IMR-90 (cell line): ENCODE data around the gene ASB1. TPM values are rescaled to one million over a fixed set of nuclear protein-coding genes. Genes with fewer than 3 reads are reported as not detected.

Experiments used
- ATAC-seq: fragments of 200-7000 bp; cut with Tn5 transposase; 2 replicates; pipeline ENCODE4 v1.9.1; 2020; ENCODE audit warnings: low read depth, mild to moderate bottlenecking, moderate library complexity
- BruUV-seq: library from RNA; stranded (reverse); fragments of 400-500 nt; replicated peaks from 2 replicates; lab custom pipeline; 2021; lab: Mats Ljungman, UMichigan
- CTCF ChIA-PET: fragments of 300-600 bp; formaldehyde crosslinking; extraction: SDS; loops from one replicate; lab custom pipeline; 2021; ENCODE audit warnings: antibody characterized with exemption; lab: Yijun Ruan, JAX
- POLR2A ChIA-PET: fragments of 300-600 bp; sonication (Branson Sonifier 250); formaldehyde crosslinking; loops from one replicate; lab custom pipeline; 2022; ENCODE audit warnings: antibody characterized with exemption; ENCODE audit not compliant: unreplicated experiment; lab: Charles Lee
- DNase-seq: peaks from one replicate; pipeline ENCODE4 v3.0.0; 2013
- H2AFZ ChIP-seq: replicated peaks from 2 replicates; pipeline ENCODE3; 2013; ENCODE audit warnings: low read length, mild to moderate bottlenecking; ENCODE audit not compliant: poor library complexity
- H2AK5ac ChIP-seq: 2 replicates; pipeline ENCODE4 v1.6.1; 2013; ENCODE audit warnings: low read depth, low read length, inconsistent platforms
- H2AK9ac ChIP-seq: replicated peaks from 2 replicates; pipeline ENCODE3; 2013; ENCODE audit warnings: mild to moderate bottlenecking, low read depth, low read length, moderate library complexity; ENCODE audit not compliant: poor library complexity
- H2BK120ac ChIP-seq: 2 replicates; pipeline ENCODE4 v1.6.1; 2013; ENCODE audit warnings: low read depth, low read length, inconsistent platforms
- H2BK15ac ChIP-seq: 3 replicates; pipeline ENCODE4 v1.6.1; 2013; ENCODE audit warnings: low read depth, low read length, inconsistent platforms
- H2BK20ac ChIP-seq: 2 replicates; pipeline ENCODE4 v1.6.1; 2013; ENCODE audit warnings: low read depth, mild to moderate bottlenecking, inconsistent platforms, low read length, moderate library complexity
- H2BK5ac ChIP-seq: 2 replicates; pipeline ENCODE4 v1.6.1; 2013; ENCODE audit warnings: mild to moderate bottlenecking, low read depth, low read length, inconsistent platforms; ENCODE audit not compliant: poor library complexity, severe bottlenecking
- H3K14ac ChIP-seq: replicated peaks from 2 replicates; pipeline ENCODE4 v1.6.1; 2013; ENCODE audit warnings: low read depth, low read length, inconsistent platforms
- H3K18ac ChIP-seq: 2 replicates; pipeline ENCODE4 v1.6.1; 2013; ENCODE audit warnings: low read depth, low read length, control low read depth
- H3K23ac ChIP-seq: 2 replicates; pipeline ENCODE4 v1.6.1; 2013; ENCODE audit warnings: low read depth, low read length, inconsistent platforms
- H3K27ac ChIP-seq: 2 replicates; pipeline ENCODE4 v1.5.1; 2013; ENCODE audit warnings: mild to moderate bottlenecking, control low read depth, low read length; ENCODE audit not compliant: insufficient read depth
- H3K27me3 ChIP-seq: 2 replicates; pipeline ENCODE4 v1.6.1; 2013; ENCODE audit warnings: low read length; ENCODE audit not compliant: control insufficient read depth, insufficient read depth
- H3K36me3 ChIP-seq: 2 replicates; pipeline ENCODE4 v1.6.1; 2013; ENCODE audit warnings: low read length, mixed read lengths; ENCODE audit not compliant: control insufficient read depth, insufficient read depth
- H3K4ac ChIP-seq: 2 replicates; pipeline ENCODE4 v1.6.1; 2013; ENCODE audit warnings: low read depth, low read length, inconsistent platforms
- H3K4me1 ChIP-seq: 2 replicates; pipeline ENCODE4 v1.6.1; 2013; ENCODE audit warnings: low read length, mixed read lengths; ENCODE audit not compliant: control insufficient read depth, insufficient read depth
- H3K4me2 ChIP-seq: 2 replicates; pipeline ENCODE4 v1.6.1; 2013; ENCODE audit warnings: low read depth, mild to moderate bottlenecking, control low read depth, low read length, moderate library complexity
- H3K4me3 ChIP-seq: 2 replicates; pipeline ENCODE4 v1.5.1; 2013; ENCODE audit warnings: low read depth, mild to moderate bottlenecking, control low read depth, low read length, moderate library complexity; ENCODE audit not compliant: insufficient read depth
- H3K56ac ChIP-seq: 2 replicates; pipeline ENCODE4 v1.6.1; 2013; ENCODE audit warnings: low read length, inconsistent platforms; ENCODE audit not compliant: insufficient read depth; ENCODE audit errors: extremely low read depth
- H3K79me1 ChIP-seq, 2 experiments: 2 replicates each; pipeline ENCODE4 v1.6.1; 2013; ENCODE audit warnings: low read length in 2 of 2, inconsistent platforms in 1 of 2, low read depth in 1 of 2
- H3K9ac ChIP-seq: 2 replicates; pipeline ENCODE4 v1.6.1; 2013; ENCODE audit warnings: low read depth, low read length, control low read depth
- H3K9me1 ChIP-seq: 2 replicates; pipeline ENCODE4 v1.6.1; 2013; ENCODE audit warnings: low read length, inconsistent platforms; ENCODE audit not compliant: insufficient read depth
- H3K9me3 ChIP-seq: 2 replicates; pipeline ENCODE4 v1.6.1; 2013; ENCODE audit warnings: low read length; ENCODE audit not compliant: control insufficient read depth, insufficient read depth
- H4K20me1 ChIP-seq: 2 replicates; pipeline ENCODE4 v1.6.1; 2013; ENCODE audit warnings: low read length, inconsistent platforms; ENCODE audit not compliant: insufficient read depth
- H4K5ac ChIP-seq: 2 replicates; pipeline ENCODE4 v1.6.1; 2013; ENCODE audit warnings: mild to moderate bottlenecking, low read depth, low read length, control low read depth
- H4K8ac ChIP-seq, 2 experiments: 2 replicates each; pipeline ENCODE4 v1.6.1; 2013; ENCODE audit warnings: low read depth in 2 of 2, low read length in 2 of 2, control low read depth in 1 of 2, inconsistent platforms in 1 of 2
- H4K91ac ChIP-seq: 2 replicates; pipeline ENCODE4 v1.6.1; 2013; ENCODE audit warnings: low read depth, low read length, inconsistent platforms; ENCODE audit not compliant: insufficient read depth
- CHD1 ChIP-seq: IDR thresholded peaks from 2 replicates; pipeline ENCODE4 v1.6.1; 2012; ENCODE audit warnings: low read depth, low read length, improper control_type of control experiment
- MAFK ChIP-seq: IDR thresholded peaks from 2 replicates; pipeline ENCODE4 v1.6.1; 2012; ENCODE audit warnings: low read depth, low read length, improper control_type of control experiment
- MXI1 ChIP-seq: IDR thresholded peaks from 2 replicates; pipeline ENCODE4 v1.6.1; 2012; ENCODE audit warnings: low read depth, mild to moderate bottlenecking, low read length, moderate library complexity, borderline replicate concordance
- RFX5 ChIP-seq: IDR thresholded peaks from 2 replicates; pipeline ENCODE4 v1.8.0; 2012; ENCODE audit warnings: low read depth, mild to moderate bottlenecking, low read length, moderate library complexity
- USF2 ChIP-seq: fragments of 150-350 bp; IDR thresholded peaks from 2 replicates; pipeline ENCODE4 v1.6.1; 2017; ENCODE audit warnings: mild to moderate bottlenecking, antibody characterized with exemption, low read length, low read depth
- WGBS, 2 experiments: methylation state at CpG; one replicate each; pipeline versions ENCODE4 v1.1.5 to v1.1.7; 2013; ENCODE audit warnings: missing lambda C conversion rate in 2 of 2; ENCODE audit not compliant: insufficient read length in 1 of 2; ENCODE audit errors: extremely low coverage in 2 of 2; 5-methylcytosine and 5-hydroxymethylcytosine counted together
- dilution Hi-C: fragments of 300-500 bp; cut with HindIII; formaldehyde crosslinking; loops from one replicate; pipeline ENCODE4 v1.14.3; 2018; ENCODE audit warnings: low sequenced_read_pairs; ENCODE audit not compliant: unreplicated experiment
- in situ Hi-C: fragments of 300-500 bp; cut with MboI; formaldehyde crosslinking; loops from 3 replicates; pipeline ENCODE4 v1.14.3; 2019; ENCODE audit warnings: low sequenced_read_pairs, inconsistent platforms, mixed read lengths
- intact Hi-C: fragments of 100-400 bp; cut with micrococcal nuclease; formaldehyde crosslinking; loops from 2 replicates; pipeline ENCODE4 v1.10.0; 2022
- polyA plus RNA-seq, 3 experiments: library from polyadenylated mRNA; depleted of rRNA; stranded (reverse); fragments of >200 nt; gene quantifications; 2 replicates each; pipeline ENCODE4 v1.2.3, GENCODE V29; 2012; ENCODE audit warnings: low replicate concordance in 1 of 3
- total RNA-seq: library from RNA; depleted of rRNA; stranded (reverse); fragments of >200 nt; gene quantifications from 2 replicates; pipeline ENCODE4 v1.2.3, GENCODE V29; 2012
- TF ChIP-seq, protein P1 (sequence below): conservative IDR thresholded peaks from 2 replicates; pipeline ENCODE4 v1.5.1; 2012; ENCODE audit warnings: mild to moderate bottlenecking, low read depth, low read length, improper control_type of control experiment

ASB1 gene
- total and polyA plus RNA-seq, 2 of the 4 experiments (the other 2 are of a cell fraction), result 23.5 to 37.3 TPM

- no TSS peak for BruUV-seq
- no peak overlapping the region for H2BK5ac ChIP-seq
- no peaks in the 10 kb centered on the region for H3K79me1 ChIP-seq
- DNase-seq (no peak), ATAC-seq (no peak)
- no peak overlapping the region for H3K9ac ChIP-seq
- H3K9me3 ChIP-seq, result no peaks in the 10 kb centered on the region
- H3K56ac ChIP-seq, result no peak overlapping the region
- H2BK120ac ChIP-seq, result no peak overlapping the region
- H4K5ac ChIP-seq, result no peak overlapping the region
- H3K36me3 ChIP-seq, result no peaks in the 10 kb centered on the region
- H3K4me3 ChIP-seq, result no peak overlapping the region
- 60% methylated on average over 1 of the region's 4 CpGs; no CpG with 5 or more reads in 1 of the 2 experiments for WGBS, 2 experiments
- no peak overlapping the region for H2AK9ac ChIP-seq
- TF ChIP-seq MXI1 (no peak), MAFK (no peak), RFX5 (no peak), USF2 (no peak), CHD1 (no peak)
- TF ChIP-seq, protein P1, sequence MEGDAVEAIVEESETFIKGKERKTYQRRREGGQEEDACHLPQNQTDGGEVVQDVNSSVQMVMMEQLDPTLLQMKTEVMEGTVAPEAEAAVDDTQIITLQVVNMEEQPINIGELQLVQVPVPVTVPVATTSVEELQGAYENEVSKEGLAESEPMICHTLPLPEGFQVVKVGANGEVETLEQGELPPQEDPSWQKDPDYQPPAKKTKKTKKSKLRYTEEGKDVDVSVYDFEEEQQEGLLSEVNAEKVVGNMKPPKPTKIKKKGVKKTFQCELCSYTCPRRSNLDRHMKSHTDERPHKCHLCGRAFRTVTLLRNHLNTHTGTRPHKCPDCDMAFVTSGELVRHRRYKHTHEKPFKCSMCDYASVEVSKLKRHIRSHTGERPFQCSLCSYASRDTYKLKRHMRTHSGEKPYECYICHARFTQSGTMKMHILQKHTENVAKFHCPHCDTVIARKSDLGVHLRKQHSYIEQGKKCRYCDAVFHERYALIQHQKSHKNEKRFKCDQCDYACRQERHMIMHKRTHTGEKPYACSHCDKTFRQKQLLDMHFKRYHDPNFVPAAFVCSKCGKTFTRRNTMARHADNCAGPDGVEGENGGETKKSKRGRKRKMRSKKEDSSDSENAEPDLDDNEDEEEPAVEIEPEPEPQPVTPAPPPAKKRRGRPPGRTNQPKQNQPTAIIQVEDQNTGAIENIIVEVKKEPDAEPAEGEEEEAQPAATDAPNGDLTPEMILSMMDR, result no peak
- intact Hi-C loops, result no loop called here
- H2AFZ ChIP-seq, result no peak overlapping the region
- H2AK5ac ChIP-seq, result no peak overlapping the region
- H3K14ac ChIP-seq, result no peak overlapping the region
- dilution Hi-C loops, result no loop called here
- no peak overlapping the region for H3K4ac ChIP-seq
- H3K9me1 ChIP-seq, result no peaks in the 10 kb centered on the region
- POLR2A ChIA-PET, result no interaction called here
- H3K23ac ChIP-seq, result no peak overlapping the region
- CTCF ChIA-PET, result no interaction called here
- H3K18ac ChIP-seq, result no peak overlapping the region
- H2BK15ac ChIP-seq, result no peak overlapping the region
- no peaks in the 10 kb centered on the region for H4K20me1 ChIP-seq
- in situ Hi-C loops, result loop anchor here (10.0 kb wide), 1 partner anchor 102 kb away; no protein-coding TSS in a partner anchor
- no peak overlapping the region for H3K4me2 ChIP-seq
- H3K4me1 ChIP-seq, result no peaks in the 10 kb centered on the region
- H4K91ac ChIP-seq, result no peak overlapping the region
- no peak overlapping the region for H2BK20ac ChIP-seq
- no peaks in the 10 kb centered on the region for H3K27me3 ChIP-seq
- H4K8ac ChIP-seq, result no peak overlapping the region
- H3K27ac ChIP-seq, result no peak overlapping the region
Measured at GRCh38 chr2:238467062-238467461, 40.3 kb downstream of the ASB1 start.
